ENCODE results near the gene KRTAP2-4.
"Not testable (repeated sequence)": the region's sequence is repeated elsewhere in the genome, so short reads cannot be mapped to it uniquely, and the experiment has no call there.

KRTAP2-4 gene, protein sequence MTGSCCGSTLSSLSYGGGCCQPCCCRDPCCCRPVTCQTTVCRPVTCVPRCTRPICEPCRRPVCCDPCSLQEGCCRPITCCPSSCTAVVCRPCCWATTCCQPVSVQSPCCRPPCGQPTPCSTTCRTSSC

DNA sequence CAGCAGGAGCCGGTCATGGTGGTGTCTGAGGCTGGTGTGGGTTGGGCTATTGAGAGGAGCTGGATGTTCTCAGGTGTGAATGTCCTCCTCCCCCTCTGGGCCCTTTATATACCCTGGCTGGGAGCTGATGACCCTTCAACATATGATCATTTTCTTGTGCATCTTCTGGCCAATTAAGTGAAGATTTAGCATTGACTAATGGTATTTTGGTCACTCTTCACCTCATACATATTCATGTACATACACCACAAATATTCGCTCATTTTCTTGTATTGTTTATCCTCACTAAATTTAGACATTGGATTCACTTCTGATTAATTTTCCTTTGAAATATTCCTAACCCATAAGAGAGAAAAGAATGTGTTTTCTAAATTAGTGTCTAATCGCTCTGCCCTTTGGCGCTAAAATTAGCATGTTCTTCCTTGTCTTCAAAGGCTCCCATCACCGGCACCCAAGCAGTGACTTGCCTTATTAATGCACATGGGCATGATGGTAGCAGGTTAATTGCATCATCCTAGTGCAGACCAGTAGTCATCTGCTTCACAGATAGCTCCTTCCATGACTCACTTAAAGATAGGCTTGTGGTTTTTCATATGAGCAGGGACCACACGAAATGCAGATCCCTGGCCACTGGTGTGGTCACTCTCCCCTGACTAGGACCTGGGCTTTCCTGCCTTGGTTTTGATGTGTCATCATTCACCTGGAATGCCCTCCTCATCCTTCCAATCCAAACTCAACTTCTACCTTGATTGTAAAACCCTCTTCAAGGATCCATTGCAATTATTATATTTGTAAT, at the start of gene KRTAP2-4:
KRTAP2-4 (minus strand) TSS at position 51 of the 796 bp plus-strand sequence; CDS start at position 17, 34 bp downstream.
- DNase-seq (ENCODE audit: low read depth, low spot score): no peak

DNA sequence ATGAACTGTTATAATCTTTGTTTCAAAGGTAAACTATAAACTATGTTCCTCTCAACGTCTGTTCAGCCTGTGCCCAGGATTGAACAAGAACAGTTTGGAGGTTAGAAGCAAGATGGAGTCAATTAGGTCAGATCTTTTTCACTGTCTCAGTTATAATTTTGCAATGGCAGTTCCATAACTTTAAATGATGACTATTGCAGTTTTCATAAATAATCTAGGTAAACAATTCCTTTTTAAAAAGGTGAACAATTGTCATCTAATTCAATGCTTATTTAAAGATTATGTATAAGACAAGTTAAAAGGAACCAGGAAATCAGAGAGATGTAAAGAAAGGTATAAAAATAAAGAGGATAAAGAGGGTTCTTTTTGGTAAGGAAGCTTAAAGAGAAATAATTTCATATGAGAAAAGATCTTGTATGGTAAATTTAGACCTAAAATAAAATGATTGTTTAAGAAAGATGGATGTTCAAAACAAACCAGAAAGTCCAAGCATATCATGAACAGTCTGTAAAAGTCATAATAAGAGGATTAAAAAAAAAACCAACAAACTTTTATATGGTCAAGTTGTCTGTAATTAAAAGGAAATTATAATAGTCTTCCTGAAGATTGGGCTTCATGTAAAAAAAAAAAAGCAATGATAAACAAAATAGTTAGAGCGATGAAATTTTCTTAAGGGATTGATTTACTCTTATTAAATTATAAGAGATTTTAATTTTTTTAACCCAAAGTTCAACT, 45.6 kb upstream of the KRTAP2-4 start:
- DNase-seq (ENCODE audit: low read depth, low spot score): no peak

DNA sequence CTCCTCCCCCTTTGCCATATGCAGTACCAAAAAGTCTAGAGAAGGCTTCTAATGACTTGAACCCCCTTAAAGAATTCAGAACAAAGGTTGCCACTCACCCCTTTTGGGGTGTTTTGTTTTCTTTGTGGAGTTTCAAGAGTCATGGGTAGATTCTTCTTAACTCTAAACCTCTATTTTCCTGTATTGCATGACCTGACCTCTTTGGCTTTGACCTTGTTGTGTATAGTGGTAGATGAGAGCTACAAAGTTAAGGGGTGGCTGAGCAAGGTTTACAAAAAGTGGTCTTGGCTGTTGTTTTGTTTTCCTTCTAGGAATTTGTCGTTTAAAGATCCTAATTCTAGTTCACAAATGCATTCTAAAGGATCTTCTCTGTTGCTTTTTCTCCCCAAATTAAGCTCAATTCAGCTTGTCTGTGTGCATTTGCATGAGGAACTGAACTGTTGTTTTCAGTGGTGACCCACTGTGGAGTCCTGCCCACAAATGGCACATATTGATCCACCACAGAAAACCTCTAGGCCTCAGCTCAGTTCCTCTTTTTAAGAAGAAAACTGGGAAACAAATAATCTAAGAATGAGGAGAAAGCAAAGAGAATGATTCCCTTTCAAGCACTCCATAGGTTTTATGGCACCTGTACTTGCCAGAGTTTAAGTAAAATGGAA, 43.2 kb upstream of the KRTAP2-4 start:
- not testable (repeated sequence) for DNase-seq (ENCODE audit: low read depth, low spot score)

- DNase-seq (ENCODE audit: low read depth, low spot score): no peak
Observed at GRCh38 chr17:41107941-41108450, 42.3 kb upstream of the KRTAP2-4 start.

DNA sequence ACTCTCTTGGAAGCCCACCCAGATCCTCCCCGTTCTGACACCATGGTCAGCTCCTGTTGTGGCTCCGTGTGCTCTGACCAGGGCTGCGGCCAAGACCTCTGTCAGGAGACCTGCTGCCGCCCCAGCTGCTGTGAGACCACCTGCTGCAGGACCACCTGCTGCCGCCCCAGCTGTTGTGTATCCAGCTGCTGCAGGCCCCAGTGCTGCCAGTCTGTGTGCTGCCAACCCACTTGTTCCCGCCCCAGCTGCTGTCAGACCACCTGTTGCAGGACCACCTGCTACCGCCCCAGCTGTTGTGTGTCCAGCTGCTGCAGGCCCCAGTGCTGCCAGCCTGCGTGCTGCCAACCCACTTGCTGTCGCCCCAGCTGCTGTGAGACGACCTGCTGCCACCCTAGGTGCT, 39.7 kb upstream of the KRTAP2-4 start, which contains the start of gene KRTAP4-9:
KRTAP4-9 (plus strand) TSS at position 43 of the 400 bp plus-strand sequence; CDS start at position 43, 0 bp downstream.
- not testable (repeated sequence) for DNase-seq (ENCODE audit: low read depth, low spot score)

- not testable (repeated sequence) for DNase-seq (ENCODE audit: low read depth, low spot score)
Observed at GRCh38 chr17:41104386-41105038, 38.8 kb upstream of the KRTAP2-4 start.

DNA sequence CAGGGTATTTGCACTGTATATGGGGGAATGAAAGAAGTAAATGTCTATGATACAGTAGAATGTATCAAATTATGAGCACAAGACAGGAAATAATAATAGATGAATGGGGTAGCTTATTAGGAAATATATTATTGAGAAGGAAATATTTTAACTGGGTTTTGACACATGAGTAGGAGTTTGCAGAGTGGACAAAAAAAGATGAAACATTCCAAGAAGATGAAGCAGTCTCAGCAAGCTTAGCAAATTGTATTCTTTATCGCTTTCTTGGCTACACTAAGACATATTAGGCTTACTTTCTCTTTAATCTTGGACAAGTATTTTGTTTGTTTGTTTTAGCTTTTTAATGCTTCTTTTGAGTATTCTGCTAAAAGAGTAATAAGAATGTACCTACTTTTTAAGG, 38.2 kb upstream of the KRTAP2-4 start:
- DNase-seq (ENCODE audit: low read depth, low spot score): no peak

- DNase-seq (ENCODE audit: low read depth, low spot score): no peak
Observed at GRCh38 chr17:41101586-41102259, 36.0 kb upstream of the KRTAP2-4 start, which contains the start of gene KRTAP4-16. TSS of gene KRTAP4-16 (minus strand) at chr17:41102209. CDS start at chr17:41102209, 0 bp downstream.

DNA sequence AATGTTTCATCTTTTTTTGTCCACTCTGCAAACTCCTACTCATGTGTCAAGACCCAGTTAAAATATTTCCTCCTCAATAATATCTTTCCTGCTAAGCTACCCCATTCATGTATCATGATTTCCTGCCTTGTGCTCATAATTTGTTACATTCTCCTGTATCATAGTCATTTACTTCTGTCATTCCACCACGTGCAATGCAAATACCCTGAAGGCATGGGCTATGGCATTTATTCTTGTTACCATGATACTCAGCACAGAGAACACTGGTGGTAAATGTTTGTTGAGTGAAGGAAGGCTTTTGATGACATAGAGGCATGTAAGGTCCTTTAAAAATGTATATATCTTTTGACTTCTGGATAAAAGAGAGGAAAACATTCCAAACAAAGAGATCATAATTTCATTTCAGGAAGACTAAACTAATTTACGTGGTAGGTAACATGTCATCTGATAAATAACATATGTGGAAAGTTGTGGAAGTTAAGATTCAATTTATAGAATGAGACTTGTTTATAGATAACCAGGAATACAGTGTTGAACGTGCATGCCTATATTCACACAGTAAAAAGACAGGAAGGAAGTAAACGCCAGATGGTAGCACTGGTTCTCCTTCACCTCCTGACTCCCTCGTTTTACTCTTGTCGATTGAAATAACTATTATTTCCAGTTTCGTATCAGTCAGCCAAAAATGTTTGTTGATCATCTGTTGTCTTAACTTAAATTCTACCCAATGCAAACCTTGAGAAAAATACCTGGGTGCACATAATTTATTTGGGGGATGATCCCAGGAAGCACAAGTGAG, 34.2 kb upstream of the KRTAP2-4 start:
- DNase-seq (ENCODE audit: low read depth, low spot score): not testable (repeated sequence)

- DNase-seq (ENCODE audit: low read depth, low spot score): no peak
Observed at GRCh38 chr17:41098481-41098880, 32.8 kb upstream of the KRTAP2-4 start.

- no peak for DNase-seq (ENCODE audit: low read depth, low spot score)
Observed at GRCh38 chr17:41098042-41098441, 32.4 kb upstream of the KRTAP2-4 start, which contains the start of gene KRTAP4-8. TSS of gene KRTAP4-8 (minus strand) at chr17:41098142. CDS start at chr17:41098084, 58 bp downstream.

DNA sequence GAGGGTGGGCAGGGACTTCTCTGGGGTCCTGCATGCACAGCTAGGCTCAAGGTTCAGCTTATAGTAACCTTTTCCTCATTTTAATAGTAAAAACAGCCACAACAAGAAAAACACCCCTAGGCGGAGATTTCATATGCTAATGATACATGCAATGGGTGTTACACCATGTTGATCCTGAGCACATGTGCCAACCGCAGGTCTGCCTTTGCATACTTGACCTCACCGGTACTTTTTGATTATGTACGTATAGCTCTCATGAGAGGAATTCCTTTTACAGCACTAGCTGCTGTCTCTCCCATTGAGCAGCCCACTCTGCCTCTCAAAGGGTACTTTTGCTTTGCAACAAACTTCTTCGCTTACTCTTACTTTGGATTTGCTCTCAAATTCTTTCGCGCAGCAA, 30.4 kb upstream of the KRTAP2-4 start:
- no peak for DNase-seq (ENCODE audit: low read depth, low spot score)

GRCh38 chr17:41088760-41089352, 23.2 kb upstream of the KRTAP2-4 start:
- DNase-seq (ENCODE audit: low read depth, low spot score): not testable (repeated sequence)

DNA sequence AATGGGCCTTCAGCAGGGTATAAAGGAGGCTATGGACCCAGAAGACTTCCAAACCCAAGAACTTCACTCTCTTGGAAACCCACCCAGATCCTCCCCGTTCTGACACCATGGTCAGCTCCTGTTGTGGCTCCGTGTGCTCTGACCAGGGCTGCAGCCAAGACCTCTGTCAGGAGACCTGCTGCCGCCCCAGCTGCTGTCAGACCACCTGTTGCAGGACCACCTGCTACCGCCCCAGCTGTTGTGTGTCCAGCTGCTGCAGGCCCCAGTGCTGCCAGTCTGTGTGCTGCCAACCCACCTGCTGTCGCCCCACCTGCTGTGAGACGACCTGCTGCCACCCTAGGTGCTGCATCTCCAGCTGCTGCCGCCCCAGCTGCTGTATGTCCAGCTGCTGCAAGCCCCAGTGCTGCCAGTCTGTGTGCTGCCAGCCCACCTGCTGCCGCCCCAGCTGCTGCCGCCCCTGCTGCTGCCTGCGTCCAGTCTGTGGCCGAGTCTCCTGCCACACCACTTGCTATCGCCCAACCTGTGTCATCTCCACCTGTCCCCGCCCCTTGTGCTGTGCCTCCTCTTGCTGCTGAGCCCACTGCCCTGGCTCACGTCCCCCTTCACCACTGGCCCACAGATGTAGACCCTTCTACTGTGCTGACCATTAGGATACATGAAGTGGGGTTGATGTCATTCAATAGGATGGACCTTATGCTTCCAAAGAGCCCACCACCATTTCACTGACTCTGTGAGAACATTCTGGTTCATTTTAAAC, 18.6 kb upstream of the KRTAP2-4 start, which contains the start of gene KRTAP4-7:
KRTAP4-7 (plus strand) TSS at position 51 of the 757 bp plus-strand sequence; CDS start at position 108, 57 bp downstream.
- DNase-seq (ENCODE audit: low read depth, low spot score): not testable (repeated sequence)

- DNase-seq (ENCODE audit: low read depth, low spot score): not testable (repeated sequence)
Observed at GRCh38 chr17:41083427-41083826, 17.7 kb upstream of the KRTAP2-4 start.

GRCh38 chr17:41082626-41083025, 16.9 kb upstream of the KRTAP2-4 start:
- DNase-seq (ENCODE audit: low read depth, low spot score): no peak

DNA sequence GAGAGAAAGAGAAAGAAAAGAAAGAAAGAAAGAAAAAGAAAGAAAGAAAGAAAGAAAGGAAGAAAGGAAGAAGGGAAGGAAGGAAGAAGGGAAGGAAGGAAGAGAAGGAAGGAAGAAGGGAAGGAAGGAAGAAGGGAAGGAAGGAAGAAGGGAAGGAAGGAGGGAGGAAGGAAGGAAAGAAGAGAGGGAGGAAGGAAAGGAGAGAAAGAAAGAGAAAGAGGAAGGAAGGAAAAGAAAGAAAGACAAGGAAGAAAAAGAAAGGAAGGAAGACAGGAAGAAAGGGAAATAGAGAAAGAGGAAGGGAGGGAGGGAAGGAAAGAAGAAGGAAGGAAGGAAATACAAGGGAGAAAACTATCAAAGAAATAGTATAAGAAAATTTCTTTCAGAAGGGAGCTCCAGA, 11.1 kb upstream of the KRTAP2-4 start:
- no peak for DNase-seq (ENCODE audit: low read depth, low spot score)

GRCh38 chr17:41073676-41074075, 8.0 kb upstream of the KRTAP2-4 start:
- no peak for DNase-seq (ENCODE audit: low read depth, low spot score)

All from brain pericyte (primary cell).